Astrocyte (in vitro differentiated cells and primary cell): ENCODE measurements around the gene PCYOX1L. TPM values are rescaled to one million over a fixed set of nuclear protein-coding genes. Genes with fewer than 3 reads are reported as not detected.

Experiments
- DNase-seq: peaks from one replicate; pipeline ENCODE4 v3.0.0-alpha.2; 2010; ENCODE audit warnings: low read depth
- FAIRE-seq: peaks from 2 replicates; lab custom pipeline; 2011; peaks lifted over from hg19 to GRCh38; lab: Jason Lieb, UNC
- H2AFZ ChIP-seq: 2 replicates; pipeline ENCODE4 v1.6.0; 2012; ENCODE audit warnings: low read depth, low read length, inconsistent platforms
- H3K27ac ChIP-seq: 2 replicates; pipeline ENCODE4 v1.5.1; 2011; ENCODE audit warnings: low read depth, low read length, inconsistent platforms
- H3K27me3 ChIP-seq: 2 replicates; pipeline ENCODE4 v1.6.0; 2011; ENCODE audit warnings: low read length, inconsistent platforms; ENCODE audit not compliant: insufficient read depth
- H3K36me3 ChIP-seq: 2 replicates; pipeline ENCODE4 v1.5.1; 2011; ENCODE audit warnings: low read length, inconsistent platforms; ENCODE audit not compliant: insufficient read depth
- H3K4me1 ChIP-seq: 2 replicates; pipeline ENCODE4 v1.5.1; 2011; ENCODE audit warnings: low read length, inconsistent platforms; ENCODE audit not compliant: insufficient read depth
- H3K4me2 ChIP-seq: 2 replicates; pipeline ENCODE4 v1.6.0; 2012; ENCODE audit warnings: low read length, inconsistent platforms
- H3K4me3 ChIP-seq: 2 replicates; pipeline ENCODE4 v1.5.1; 2011; ENCODE audit warnings: low read depth, mild to moderate bottlenecking, low read length, inconsistent platforms; ENCODE audit not compliant: insufficient read depth
- H3K79me2 ChIP-seq: 2 replicates; pipeline ENCODE4 v1.6.0; 2012; ENCODE audit warnings: mild to moderate bottlenecking, low read length, inconsistent platforms; ENCODE audit not compliant: insufficient read depth
- H3K9ac ChIP-seq: 2 replicates; pipeline ENCODE4 v1.6.0; 2012; ENCODE audit warnings: mild to moderate bottlenecking, low read length, inconsistent platforms
- H3K9me3 ChIP-seq: 2 replicates; pipeline ENCODE4 v1.5.1; 2012; ENCODE audit warnings: low read depth, mild to moderate bottlenecking, low read length, inconsistent platforms; ENCODE audit not compliant: insufficient read depth
- H4K20me1 ChIP-seq: 2 replicates; pipeline ENCODE4 v1.6.0; 2012; ENCODE audit warnings: low read length, inconsistent platforms; ENCODE audit not compliant: insufficient read depth
- H3K27ac Mint-ChIP-seq: one replicate; pipeline ENCODE4 v1.8.0; 2021; ENCODE audit warnings: mild to moderate bottlenecking, mixed read lengths; ENCODE audit not compliant: unreplicated experiment
- H3K27me3 Mint-ChIP-seq: one replicate; pipeline ENCODE4 v1.8.0; 2021; ENCODE audit warnings: low read depth, mixed read lengths; ENCODE audit not compliant: unreplicated experiment
- H3K36me3 Mint-ChIP-seq: one replicate; pipeline ENCODE4 v1.8.0; 2021; ENCODE audit warnings: low read depth, mixed read lengths; ENCODE audit not compliant: unreplicated experiment
- H3K4me1 Mint-ChIP-seq: one replicate; pipeline ENCODE4 v1.8.0; 2021; ENCODE audit warnings: low read depth, mixed read lengths; ENCODE audit not compliant: unreplicated experiment
- H3K4me3 Mint-ChIP-seq: one replicate; pipeline ENCODE4 v1.8.0; 2021; ENCODE audit warnings: mild to moderate bottlenecking, moderate library complexity, mixed read lengths; ENCODE audit not compliant: unreplicated experiment
- H3K9me3 Mint-ChIP-seq: one replicate; pipeline ENCODE4 v1.8.0; 2021; ENCODE audit warnings: mild to moderate bottlenecking, mixed read lengths; ENCODE audit not compliant: unreplicated experiment
- CTCF ChIP-seq: IDR thresholded peaks from 2 replicates; pipeline ENCODE4 v1.5.1; 2011; ENCODE audit warnings: low read depth, mild to moderate bottlenecking, inconsistent platforms, low read length, moderate library complexity; ENCODE audit not compliant: insufficient read depth
- EZH2 ChIP-seq: IDR thresholded peaks from 2 replicates; pipeline ENCODE4 v1.6.1; 2012; ENCODE audit warnings: mild to moderate bottlenecking, low read length, inconsistent platforms; ENCODE audit not compliant: insufficient read depth
- total RNA-seq: library from RNA; stranded (reverse); gene quantifications from 2 replicates; pipeline ENCODE4 v1.2.1, GENCODE V29; 2021

Gene PCYOX1L
- total RNA-seq, 1 donor from 2014 or later: 16.6 TPM

- H3K4me1 ChIP-seq: peaks cover 31% of the 10 kb centered on the region
- H2AFZ ChIP-seq: no peak overlapping the region
- no peak overlapping the region for H3K4me2 ChIP-seq
- H3K36me3 ChIP-seq: no peaks in the 10 kb centered on the region
- H3K79me2 ChIP-seq: peaks cover 8% of the 10 kb centered on the region
- H3K9ac ChIP-seq: no peak overlapping the region
- Mint-ChIP-seq H3K4me1 (peaks cover 51% of the 10 kb centered on the region), H3K27me3 (no peaks in the 10 kb centered on the region), H3K4me3 (no peak overlapping the region), H3K27ac (no peak overlapping the region), H3K36me3 (no peaks in the 10 kb centered on the region), H3K9me3 (no peaks in the 10 kb centered on the region)
- TF ChIP-seq EZH2: no peak
- no peak for TF ChIP-seq CTCF
- no peak for DNase-seq
- H3K9me3 ChIP-seq: no peaks in the 10 kb centered on the region
- peaks cover 4% of the 10 kb centered on the region for H4K20me1 ChIP-seq
- H3K4me3 ChIP-seq: no peak overlapping the region
- no peak overlapping the region for H3K27ac ChIP-seq
- FAIRE-seq: no peak
- no peaks in the 10 kb centered on the region for H3K27me3 ChIP-seq
Measured at GRCh38 chr5:149402291-149402690, 44.4 kb downstream of the PCYOX1L start.

GRCh38 chr5:149403923-149404745, 46.3 kb downstream of the PCYOX1L start:
- H3K9ac ChIP-seq: peak overlapping the region; percentile 93
- H4K20me1 ChIP-seq: peaks cover 22% of the 10 kb centered on the region
- Mint-ChIP-seq H3K4me3 (no peak overlapping the region), H3K36me3 (no peaks in the 10 kb centered on the region), H3K9me3 (no peaks in the 10 kb centered on the region), H3K27ac (peak overlapping the region; percentile 92), H3K4me1 (peaks cover 55% of the 10 kb centered on the region), H3K27me3 (no peaks in the 10 kb centered on the region)
- no peaks in the 10 kb centered on the region for H3K27me3 ChIP-seq
- peaks cover 26% of the 10 kb centered on the region for H3K79me2 ChIP-seq
- DNase-seq (peak; percentile 90), FAIRE-seq (peak; percentile 100)
- H3K9me3 ChIP-seq: no peaks in the 10 kb centered on the region
- H3K4me2 ChIP-seq: peak overlapping the region; percentile 96
- no peaks in the 10 kb centered on the region for H3K36me3 ChIP-seq
- peaks cover 39% of the 10 kb centered on the region for H3K4me1 ChIP-seq
- TF ChIP-seq EZH2 (no peak), CTCF (no peak)
- H2AFZ ChIP-seq: peak overlapping the region; percentile 2
- peak overlapping the region; percentile 97 for H3K27ac ChIP-seq
- peak overlapping the region; percentile 1 for H3K4me3 ChIP-seq
